HG03066 (cell line): Measurements from ENCODE around the gene GJD3.

Experiments
- ATAC-seq: cut with Tn5 transposase; IDR thresholded peaks from one replicate; pipeline ENCODE4 v1.9.1; 2021; ENCODE audit warnings: low read depth; ENCODE audit not compliant: unreplicated experiment

GJD3 gene

GRCh38 chr17:40354221-40355122 lies 10.1 kb downstream of the GJD3 start:
- no peak for ATAC-seq

GRCh38 chr17:40352779-40353394 lies 11.7 kb downstream of the GJD3 start:
- ATAC-seq = no peak

GRCh38 chr17:40352237-40352778 lies 12.2 kb downstream of the GJD3 start:
- ATAC-seq = no peak

- ATAC-seq = no peak
Measured at GRCh38 chr17:40351359-40352236, 12.9 kb downstream of the GJD3 start.

- ATAC-seq = no peak
Measured at GRCh38 chr17:40350689-40351358, 13.7 kb downstream of the GJD3 start.

GRCh38 chr17:40349895-40350688 lies 14.4 kb downstream of the GJD3 start:
- ATAC-seq = no peak

GRCh38 chr17:40349477-40349894 lies 15.1 kb downstream of the GJD3 start:
- no peak for ATAC-seq

- no peak for ATAC-seq
Measured at GRCh38 chr17:40348562-40349476, 15.7 kb downstream of the GJD3 start.

- no peak for ATAC-seq
Measured at GRCh38 chr17:40348136-40348504, 16.4 kb downstream of the GJD3 start.

GRCh38 chr17:40347319-40348135 lies 17.0 kb downstream of the GJD3 start:
- ATAC-seq = no peak

GRCh38 chr17:40346765-40347158 lies 17.8 kb downstream of the GJD3 start:
- no peak for ATAC-seq

- no peak for ATAC-seq
Measured at GRCh38 chr17:40345994-40346764, 18.4 kb downstream of the GJD3 start.

- ATAC-seq = no peak
Measured at GRCh38 chr17:40345161-40345993, 19.2 kb downstream of the GJD3 start.

- no peak for ATAC-seq
Measured at GRCh38 chr17:40344421-40345160, 19.9 kb downstream of the GJD3 start.
